GM12873 (cell line): ENCODE data around the gene PDE7B.

Experiments
- CTCF ChIP-seq: IDR thresholded peaks from 2 replicates; pipeline ENCODE4 v1.5.1; 2012; ENCODE audit warnings: low read depth, mild to moderate bottlenecking, moderate library complexity, low read length, control low read depth; ENCODE audit not compliant: insufficient read depth; ENCODE audit errors: missing control alignments

The PDE7B gene

GRCh38 chr6:135861189-135861588 lies 9.7 kb downstream of the PDE7B start:
- no peak for TF ChIP-seq CTCF

- TF ChIP-seq CTCF: no peak
These were observed 15.1 kb downstream of the PDE7B start for GRCh38 chr6:135866445-135867123.

- no peak for TF ChIP-seq CTCF
These were observed 15.8 kb downstream of the PDE7B start for GRCh38 chr6:135867332-135867731.

GRCh38 chr6:135869857-135870256 lies 18.4 kb downstream of the PDE7B start:
- TF ChIP-seq CTCF: no peak

- no peak for TF ChIP-seq CTCF
These were observed 19.2 kb downstream of the PDE7B start for GRCh38 chr6:135870722-135871121.

GRCh38 chr6:135871296-135871695 lies 19.8 kb downstream of the PDE7B start:
- TF ChIP-seq CTCF: no peak

- no peak for TF ChIP-seq CTCF
These were observed 20.4 kb downstream of the PDE7B start for GRCh38 chr6:135871878-135872277.
